Esophagus squamous epithelium (tissue), 5 donors: ENCODE data around the gene ZMYND8. TPM values are rescaled to one million over a fixed set of nuclear protein-coding genes. Genes with fewer than 3 reads are reported as not detected.
A peak's percentile ranks its signal among the peaks of the same experiment; 100 is the strongest.
"Not testable (repeated sequence)": the region's sequence is repeated elsewhere in the genome, so short reads cannot be mapped to it uniquely, and the experiment has no call there.

Experiments used
- DNase-seq: peaks from one replicate; lab custom pipeline; 2025; lab: John Stamatoyannopoulos, UW
- H3K27ac ChIP-seq, 4 donors: fragments of 200-600 bp; sonication (generic); one replicate each; pipeline ENCODE4 v1.5.1; 2016 to 2019; ENCODE audit warnings: mild to moderate bottlenecking in 1 of 4
- H3K27me3 ChIP-seq, 4 donors: fragments of 200-600 bp; sonication (generic); 1 replicate in 3 of 4; 2 replicates in 1 of 4; pipeline versions ENCODE4 v1.5.1 to v1.6.0; 2017 to 2021; ENCODE audit warnings: antibody characterized with exemption in 1 of 4
- H3K36me3 ChIP-seq, 3 donors: fragments of 200-600 bp; sonication (generic); one replicate each; pipeline ENCODE4 v1.5.1; 2016 to 2019
- H3K4me1 ChIP-seq, 3 donors: fragments of 200-600 bp; sonication (generic); one replicate each; pipeline ENCODE4 v1.5.1; 2017 to 2019
- H3K4me3 ChIP-seq, 4 donors: fragments of 200-600 bp; sonication (generic); 1 replicate in 3 of 4; 2 replicates in 1 of 4; pipeline ENCODE4 v1.5.1; 2016 to 2019; ENCODE audit warnings: mild to moderate bottlenecking in 2 of 4, moderate library complexity in 1 of 4
- H3K9me3 ChIP-seq, 3 donors: fragments of 200-600 bp; sonication (generic); one replicate each; pipeline ENCODE4 v1.5.1; 2016 to 2019
- POLR2A ChIP-seq, 4 donors: fragments of 450-650 bp; IDR thresholded peaks; one replicate each; pipeline ENCODE4 v1.6.1; 2017; ENCODE audit warnings: antibody characterized with exemption in 4 of 4, mild to moderate bottlenecking in 4 of 4, moderate library complexity in 3 of 4
- WGBS, 2 donors: methylation state at CpG; one replicate each; pipeline ENCODE4 v1.1.5; 2018; 5-methylcytosine and 5-hydroxymethylcytosine counted together
- intact Hi-C: fragments of 100-400 bp; cut with DNase I; formaldehyde crosslinking; loops from one replicate; pipeline ENCODE4 v1.15.0; 2022
- total RNA-seq, 4 donors: library from RNA; depleted of rRNA; stranded (reverse); fragments of >200 nt; gene quantifications; one replicate each; pipeline ENCODE4 v1.1.0, GENCODE V29; 2016
- TF ChIP-seq, protein P1 (sequence below), 6 experiments: fragments of 450-650 bp in 4 of 6; fragments of 200-600 bp in 2 of 6; sonication (generic) in 2 of 6; IDR thresholded peaks; one replicate each; pipeline ENCODE4 v1.5.1; 2016 to 2019; ENCODE audit warnings: antibody characterized with exemption in 6 of 6, mild to moderate bottlenecking in 4 of 6, moderate library complexity in 4 of 6
- donor health status: DM: yes; HTN: yes; CAD: no.

ZMYND8 gene
- total RNA-seq, 4 donors from 2014 or later: 21.5 to 26.3 (median 24.3) TPM

DNA sequence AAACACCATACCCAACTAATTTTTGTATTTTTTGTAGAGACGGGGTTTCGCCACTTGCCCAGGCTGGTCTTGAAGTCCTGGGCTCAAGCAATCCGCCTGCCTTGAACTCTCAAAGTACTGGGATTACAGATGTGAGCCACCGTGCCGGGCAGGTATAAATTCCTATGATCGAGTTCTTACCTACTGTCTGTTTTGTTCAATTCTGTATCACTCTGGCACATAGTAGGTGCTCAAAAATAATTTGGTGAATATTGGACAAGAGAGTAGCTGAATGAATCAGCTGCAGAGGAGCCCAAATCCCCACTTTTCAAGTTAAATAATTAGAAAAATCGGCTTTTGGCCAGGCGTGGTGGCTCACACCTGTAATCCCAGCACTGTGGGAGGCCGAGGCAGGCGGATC is 13.7 kb upstream of the ZMYND8 start:
- H3K27me3 ChIP-seq: no peaks in the 10 kb centered on the region
- no peak overlapping the region for H3K27ac ChIP-seq
- no peaks in the 10 kb centered on the region for H3K36me3 ChIP-seq
- H3K9me3 ChIP-seq: no peaks in the 10 kb centered on the region
- WGBS, 2 donors: 96 to 97% methylated on average over 10 of the region's 10 CpGs
- DNase-seq: no peak
- intact Hi-C loops: no loop called here
- no peak overlapping the region for H3K4me3 ChIP-seq
- H3K4me1 ChIP-seq: peaks cover 0 to 12% (median 9%) of the 10 kb centered on the region in 3 donors
- TF ChIP-seq, protein P1, sequence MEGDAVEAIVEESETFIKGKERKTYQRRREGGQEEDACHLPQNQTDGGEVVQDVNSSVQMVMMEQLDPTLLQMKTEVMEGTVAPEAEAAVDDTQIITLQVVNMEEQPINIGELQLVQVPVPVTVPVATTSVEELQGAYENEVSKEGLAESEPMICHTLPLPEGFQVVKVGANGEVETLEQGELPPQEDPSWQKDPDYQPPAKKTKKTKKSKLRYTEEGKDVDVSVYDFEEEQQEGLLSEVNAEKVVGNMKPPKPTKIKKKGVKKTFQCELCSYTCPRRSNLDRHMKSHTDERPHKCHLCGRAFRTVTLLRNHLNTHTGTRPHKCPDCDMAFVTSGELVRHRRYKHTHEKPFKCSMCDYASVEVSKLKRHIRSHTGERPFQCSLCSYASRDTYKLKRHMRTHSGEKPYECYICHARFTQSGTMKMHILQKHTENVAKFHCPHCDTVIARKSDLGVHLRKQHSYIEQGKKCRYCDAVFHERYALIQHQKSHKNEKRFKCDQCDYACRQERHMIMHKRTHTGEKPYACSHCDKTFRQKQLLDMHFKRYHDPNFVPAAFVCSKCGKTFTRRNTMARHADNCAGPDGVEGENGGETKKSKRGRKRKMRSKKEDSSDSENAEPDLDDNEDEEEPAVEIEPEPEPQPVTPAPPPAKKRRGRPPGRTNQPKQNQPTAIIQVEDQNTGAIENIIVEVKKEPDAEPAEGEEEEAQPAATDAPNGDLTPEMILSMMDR (IDR thresholded peaks at IDR 0.05): no peak
- no peak for TF ChIP-seq POLR2A (IDR thresholded peaks at IDR 0.05)

DNA sequence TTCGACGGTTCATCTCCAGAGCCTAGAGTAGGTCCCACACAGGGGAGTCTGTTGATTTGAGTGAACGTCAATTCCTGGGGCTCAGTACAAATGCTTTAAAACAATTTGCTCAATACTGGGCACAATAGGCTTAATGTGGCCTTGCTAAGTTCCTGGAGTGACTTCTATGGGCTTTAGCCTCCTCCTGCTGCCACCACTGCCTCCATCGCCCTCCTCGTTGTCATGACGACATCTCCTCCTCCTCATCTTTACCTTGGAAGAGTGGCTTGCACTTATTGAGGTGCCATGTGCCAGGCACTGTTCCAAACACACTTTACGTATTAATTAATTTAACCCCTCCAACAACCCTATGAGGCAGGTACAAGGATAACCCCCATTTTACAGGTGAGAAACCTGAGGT is 11.8 kb upstream of the ZMYND8 start:
- Histone ChIP-seq H3K4me1 (peaks cover 0 to 12% (median 9%) of the 10 kb centered on the region in 3 donors), H3K4me3 (no peak overlapping the region), H3K9me3 (no peaks in the 10 kb centered on the region), H3K36me3 (no peaks in the 10 kb centered on the region), H3K27ac (no peak overlapping the region), H3K27me3 (no peaks in the 10 kb centered on the region)
- WGBS, 2 donors: 83 to 90% methylated on average over 7 of the region's 7 CpGs
- DNase-seq: no peak
- no peak for TF ChIP-seq POLR2A (IDR thresholded peaks at IDR 0.05)
- TF ChIP-seq, protein P1 (IDR thresholded peaks at IDR 0.05): no peak
- intact Hi-C loops: no loop called here

DNA sequence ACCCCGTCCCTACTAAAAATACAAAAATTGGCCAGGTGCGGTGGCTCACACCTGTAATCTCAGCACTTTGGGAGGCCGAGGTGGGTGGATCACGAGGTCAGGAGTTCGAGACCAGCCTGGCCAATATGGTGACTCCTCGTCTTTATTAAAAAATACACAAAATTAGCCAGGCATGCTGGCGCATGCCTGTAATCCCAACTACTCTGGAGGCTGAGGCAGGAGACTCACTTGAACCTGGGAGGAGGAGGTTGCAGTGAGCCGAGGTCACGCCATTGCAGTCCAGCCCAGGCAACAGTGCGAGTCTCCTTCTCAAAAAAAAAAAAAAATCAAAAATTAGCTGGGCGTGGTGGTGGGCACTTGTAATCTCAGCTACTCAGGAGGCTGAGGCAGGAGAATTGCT is 9.8 kb upstream of the ZMYND8 start:
- H3K4me3 ChIP-seq, H3K9me3 ChIP-seq, intact Hi-C loops, H3K27me3 ChIP-seq, DNase-seq, H3K27ac ChIP-seq, H3K36me3 ChIP-seq: not testable (repeated sequence)
- WGBS, 2 donors: 84 to 87% methylated on average over 7 to 11 of the region's 11 CpGs
- H3K4me1 ChIP-seq: peaks cover 3 to 13% (median 13%) of the 10 kb centered on the region in 3 donors

DNA sequence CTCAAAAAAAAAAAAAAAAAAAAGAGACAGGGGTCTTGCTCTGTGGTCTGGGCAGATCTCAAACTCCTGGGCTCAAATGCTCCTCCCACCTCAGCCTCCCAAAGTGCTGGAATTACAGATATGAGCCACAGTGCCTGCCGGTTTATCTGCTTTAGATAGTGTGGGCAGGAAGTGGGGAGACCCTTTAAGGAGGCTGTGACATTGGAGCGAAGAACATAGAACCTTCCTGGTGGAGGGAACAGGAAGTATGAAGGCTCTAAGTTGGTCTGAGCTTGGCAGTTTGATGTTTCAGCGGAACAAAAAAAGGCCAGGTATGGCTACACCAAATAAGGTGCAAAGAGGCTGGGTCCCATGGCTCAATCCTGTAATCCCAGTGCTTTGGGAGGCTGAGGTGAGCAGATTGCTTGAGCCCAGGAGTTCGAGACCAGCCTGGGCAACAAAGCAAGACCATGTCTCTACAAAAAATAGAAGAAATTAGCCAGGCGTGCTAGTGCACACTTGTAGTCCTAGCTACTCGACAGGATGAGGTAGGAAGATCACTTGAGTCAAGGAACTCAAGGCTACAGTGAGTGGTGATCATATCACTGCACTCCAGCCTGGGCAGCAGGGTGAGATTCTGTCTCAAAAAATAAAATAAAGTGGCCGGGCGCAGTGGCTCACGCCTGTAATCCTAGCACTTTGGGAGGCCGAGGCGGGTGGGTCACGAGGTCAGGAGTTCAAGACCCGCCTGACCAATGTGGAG is 8.7 kb upstream of the ZMYND8 start:
- DNase-seq: no peak
- H3K4me3 ChIP-seq: no peak overlapping the region
- intact Hi-C loops: no loop called here
- 80 to 84% methylated on average over 13 of the region's 13 CpGs for WGBS, 2 donors
- no peaks in the 10 kb centered on the region for H3K9me3 ChIP-seq
- H3K36me3 ChIP-seq: no peaks in the 10 kb centered on the region
- peaks cover 14 to 24% (median 24%) of the 10 kb centered on the region in 3 donors for H3K4me1 ChIP-seq
- no peaks in the 10 kb centered on the region for H3K27me3 ChIP-seq
- TF ChIP-seq, protein P1 (IDR thresholded peaks at IDR 0.05): no peak
- TF ChIP-seq POLR2A (IDR thresholded peaks at IDR 0.05): no peak
- no peak overlapping the region for H3K27ac ChIP-seq

DNA sequence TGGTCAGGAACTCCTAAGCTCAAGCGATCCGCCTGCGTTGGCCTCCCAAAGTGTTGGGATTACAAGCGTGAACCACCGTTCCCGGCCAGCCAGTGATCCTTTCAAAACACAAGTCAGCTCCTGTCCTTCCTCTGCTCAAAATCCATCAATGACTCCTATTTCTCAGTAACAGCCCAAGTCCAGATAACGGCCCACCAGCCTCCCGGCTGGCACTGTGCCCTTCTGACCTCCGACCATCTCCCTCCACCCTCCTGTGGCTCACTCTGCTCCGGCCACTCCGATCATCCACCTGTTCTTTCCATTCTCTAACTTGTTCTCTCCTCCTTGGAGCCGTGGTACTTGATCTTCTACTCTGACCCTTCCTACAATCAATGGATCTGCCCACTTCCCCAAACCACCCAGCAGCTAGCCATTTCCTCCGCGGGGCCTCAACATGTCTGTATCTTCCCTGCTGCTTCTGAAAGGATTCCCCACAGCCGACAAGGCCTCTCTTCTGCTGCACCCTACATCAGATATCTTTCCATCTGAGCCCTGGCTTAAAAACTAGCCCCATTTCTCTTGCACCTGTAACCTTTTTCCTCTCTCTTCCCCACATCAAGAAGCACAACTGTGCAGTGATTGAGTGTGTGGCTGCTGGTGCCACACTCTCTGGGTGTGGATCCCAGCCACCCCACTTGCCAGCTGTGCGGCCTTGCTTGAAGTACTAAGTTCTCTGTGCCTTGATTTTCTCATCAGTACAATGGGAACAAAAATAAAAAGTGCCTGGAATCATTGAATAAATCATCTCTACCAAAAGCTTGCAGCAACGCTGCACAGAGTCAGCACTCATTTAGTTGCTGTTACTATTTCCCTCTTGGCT is 6.1 kb upstream of the ZMYND8 start:
- no peak for DNase-seq
- Histone ChIP-seq H3K4me1 (peaks cover 40 to 50% (median 49%) of the 10 kb centered on the region in 3 donors), H3K9me3 (no peaks in the 10 kb centered on the region), H3K36me3 (no peaks in the 10 kb centered on the region), H3K27ac (peak overlapping the region; percentile 76 to 100 (median 98)), H3K27me3 (no peaks in the 10 kb centered on the region), H3K4me3 (no peak overlapping the region)
- 86 to 89% methylated on average over 15 to 17 of the region's 17 CpGs for WGBS, 2 donors
- intact Hi-C loops: no loop called here
- TF ChIP-seq, protein P1 (IDR thresholded peaks at IDR 0.05): no peak
- no peak for TF ChIP-seq POLR2A (IDR thresholded peaks at IDR 0.05)
